HL-60 (cell line): ENCODE results near the gene DAAM1.

Experiments
- GABPA ChIP-seq: IDR thresholded peaks from 2 replicates; pipeline ENCODE4 v1.6.1; 2012; ENCODE audit warnings: low read depth
- POLR2AphosphoS5 ChIP-seq: IDR thresholded peaks from 2 replicates; pipeline ENCODE4 v1.6.1; 2012; ENCODE audit warnings: low read depth
- SPI1 ChIP-seq: IDR thresholded peaks from 2 replicates; pipeline ENCODE4 v1.6.1; 2012; ENCODE audit warnings: low read depth, mild to moderate bottlenecking, borderline replicate concordance
- TF ChIP-seq, protein P1 (sequence below): IDR thresholded peaks from one replicate; pipeline ENCODE4 v1.5.1; 2011; ENCODE audit warnings: low read length, control low read depth, inconsistent platforms; ENCODE audit not compliant: insufficient read depth

DNA sequence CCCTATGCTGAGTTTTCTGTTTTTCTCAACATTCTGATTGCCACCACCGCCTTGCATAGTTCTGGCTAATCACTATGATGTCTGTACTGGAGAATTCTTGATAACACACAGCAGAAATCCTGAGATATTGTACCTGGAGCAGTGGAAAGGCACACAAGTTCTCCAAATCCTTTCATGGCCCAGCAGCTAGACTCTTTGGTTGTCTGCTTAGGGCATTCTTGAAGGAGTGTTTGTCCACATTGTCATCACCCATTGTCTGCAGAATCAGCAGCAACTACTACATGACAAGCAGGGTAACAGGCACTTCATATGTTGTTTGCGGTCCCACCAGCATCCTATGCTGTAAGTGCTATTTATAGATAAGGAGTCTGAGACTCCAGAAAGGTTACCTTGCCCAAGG is 128.9 kb downstream of the DAAM1 start:
- TF ChIP-seq, protein P1, sequence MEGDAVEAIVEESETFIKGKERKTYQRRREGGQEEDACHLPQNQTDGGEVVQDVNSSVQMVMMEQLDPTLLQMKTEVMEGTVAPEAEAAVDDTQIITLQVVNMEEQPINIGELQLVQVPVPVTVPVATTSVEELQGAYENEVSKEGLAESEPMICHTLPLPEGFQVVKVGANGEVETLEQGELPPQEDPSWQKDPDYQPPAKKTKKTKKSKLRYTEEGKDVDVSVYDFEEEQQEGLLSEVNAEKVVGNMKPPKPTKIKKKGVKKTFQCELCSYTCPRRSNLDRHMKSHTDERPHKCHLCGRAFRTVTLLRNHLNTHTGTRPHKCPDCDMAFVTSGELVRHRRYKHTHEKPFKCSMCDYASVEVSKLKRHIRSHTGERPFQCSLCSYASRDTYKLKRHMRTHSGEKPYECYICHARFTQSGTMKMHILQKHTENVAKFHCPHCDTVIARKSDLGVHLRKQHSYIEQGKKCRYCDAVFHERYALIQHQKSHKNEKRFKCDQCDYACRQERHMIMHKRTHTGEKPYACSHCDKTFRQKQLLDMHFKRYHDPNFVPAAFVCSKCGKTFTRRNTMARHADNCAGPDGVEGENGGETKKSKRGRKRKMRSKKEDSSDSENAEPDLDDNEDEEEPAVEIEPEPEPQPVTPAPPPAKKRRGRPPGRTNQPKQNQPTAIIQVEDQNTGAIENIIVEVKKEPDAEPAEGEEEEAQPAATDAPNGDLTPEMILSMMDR, result no peak
- no peak for TF ChIP-seq GABPA
- TF ChIP-seq SPI1, result no peak
- no peak for TF ChIP-seq POLR2AphosphoS5
